Islet precursor cell (in vitro differentiated cells): ENCODE data around the gene NIPBL.
"Not testable (repeated sequence)": the region's sequence is repeated elsewhere in the genome, so short reads cannot be mapped to it uniquely, and the experiment has no call there.

ENCODE experiments used
- DNase-seq: peaks from one replicate; pipeline ENCODE4 v3.0.0-alpha.2; 2018

Gene NIPBL

GRCh38 chr5:36902353-36902752 lies 25.8 kb downstream of the NIPBL start:
- DNase-seq: no peak

DNA sequence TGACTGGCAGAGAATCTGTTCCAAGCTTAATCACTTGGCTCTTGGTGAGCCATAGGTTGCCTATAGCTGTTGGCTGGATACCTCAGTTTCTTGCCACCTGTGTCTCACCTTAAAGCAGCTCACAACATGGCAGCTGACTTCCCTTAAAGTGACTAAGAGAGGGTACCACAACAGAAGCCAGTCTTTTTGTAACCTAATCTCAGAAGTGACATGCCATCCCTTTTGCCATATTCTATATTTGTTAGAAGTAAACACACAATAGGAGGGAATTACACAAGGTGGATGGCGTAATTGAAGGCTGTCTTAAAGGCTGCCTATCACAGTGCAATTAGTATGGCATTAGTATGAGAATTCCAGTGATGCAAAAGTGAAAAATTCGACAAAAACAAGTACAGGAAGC lies 28.1 kb downstream of the NIPBL start:
- no peak for DNase-seq

- DNase-seq: no peak
Measured at GRCh38 chr5:36908544-36909260, 32.1 kb downstream of the NIPBL start.

DNA sequence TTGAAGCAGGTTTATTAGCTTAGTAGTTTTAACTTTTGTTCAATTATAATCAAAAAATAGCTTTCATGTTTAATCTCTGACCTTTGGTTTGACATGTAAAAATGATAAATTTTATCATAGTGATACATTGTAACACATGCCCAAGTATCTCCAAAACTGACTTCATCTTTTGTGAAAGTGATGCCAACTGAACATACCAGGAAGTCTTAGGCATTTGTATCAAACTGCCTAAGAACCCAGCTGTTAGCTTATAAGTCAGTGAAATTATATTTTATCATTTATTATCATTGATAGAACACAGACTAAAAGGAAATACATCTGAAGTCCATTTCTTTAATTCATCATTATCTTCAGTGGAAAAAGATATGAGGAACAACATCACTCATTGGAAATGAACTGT lies 39.1 kb downstream of the NIPBL start:
- DNase-seq: no peak

DNA sequence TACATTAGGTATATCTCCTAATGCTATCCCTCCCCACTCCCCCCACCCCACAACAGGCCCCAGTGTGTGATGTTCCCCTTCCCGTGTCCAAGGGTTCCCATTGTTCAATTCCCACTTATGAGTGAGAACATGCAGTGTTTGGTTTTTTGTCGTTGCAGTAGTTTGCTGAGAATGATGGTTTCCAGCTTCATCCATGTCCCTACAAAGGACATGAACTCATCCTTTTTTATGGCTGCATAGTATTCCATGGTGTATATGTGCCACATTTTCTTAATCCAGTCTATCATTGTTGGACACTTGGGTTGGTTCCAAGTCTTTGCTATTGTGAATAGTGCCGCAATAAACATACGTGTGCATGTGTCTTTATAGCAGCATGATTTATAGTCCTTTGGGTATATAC lies 40.0 kb downstream of the NIPBL start:
- not testable (repeated sequence) for DNase-seq

DNA sequence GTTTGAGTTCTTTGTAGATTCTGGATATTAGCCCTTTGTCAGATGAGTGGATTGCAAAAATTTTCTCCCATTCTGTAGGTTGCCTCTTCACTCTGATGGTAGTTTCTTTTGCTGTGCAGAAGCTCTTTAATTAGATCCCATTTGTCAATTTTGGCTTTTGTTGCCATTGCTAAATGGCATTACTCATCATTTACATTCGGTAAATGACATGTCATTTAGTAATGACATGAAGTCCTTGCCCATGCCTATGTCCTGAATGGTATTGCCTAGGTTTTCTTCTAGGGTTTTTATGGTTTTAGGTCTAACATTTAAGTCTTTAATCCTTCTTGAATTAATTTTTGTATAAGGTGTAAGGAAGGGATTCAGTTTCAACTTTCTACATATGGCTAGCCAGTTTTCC lies 40.8 kb downstream of the NIPBL start:
- not testable (repeated sequence) for DNase-seq

GRCh38 chr5:36919238-36919637 lies 42.7 kb downstream of the NIPBL start:
- DNase-seq: no peak

DNA sequence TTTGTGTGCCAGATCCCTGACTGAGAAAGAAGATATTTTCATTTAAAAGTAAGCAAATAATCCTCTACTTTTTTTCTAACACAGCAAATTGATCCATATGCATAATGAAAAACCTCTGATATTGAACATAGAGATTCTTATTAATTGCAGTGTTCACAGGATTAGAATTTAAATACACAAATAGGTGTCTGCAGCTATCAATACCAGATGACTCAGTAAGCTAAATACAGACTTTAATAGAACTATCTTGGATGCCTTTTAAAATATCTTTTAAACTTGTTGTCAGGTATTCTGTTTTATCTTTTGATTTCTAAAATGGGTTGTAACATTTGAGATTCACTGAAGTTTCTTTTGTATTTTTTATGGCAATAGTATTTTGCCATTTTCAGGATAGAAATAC lies 43.1 kb downstream of the NIPBL start:
- DNase-seq: no peak

DNA sequence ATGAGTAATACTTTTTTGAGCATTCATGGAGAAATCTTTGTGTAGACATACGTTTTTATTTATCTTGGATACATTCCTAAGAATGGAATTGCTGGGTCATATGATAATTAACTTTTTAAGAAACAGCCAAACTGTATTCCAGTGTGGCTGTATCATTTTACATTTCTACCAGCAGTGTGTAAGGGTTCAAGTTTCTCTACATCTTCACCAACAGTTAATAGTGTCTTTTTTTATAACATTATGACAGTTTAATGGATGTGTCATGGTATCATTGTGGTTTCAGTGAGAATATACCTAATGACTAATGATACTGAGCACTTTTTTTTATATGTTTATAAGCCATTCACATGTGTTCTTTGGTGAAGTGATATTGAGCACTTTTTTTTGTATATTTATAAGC lies 52.4 kb downstream of the NIPBL start:
- no peak for DNase-seq

DNA sequence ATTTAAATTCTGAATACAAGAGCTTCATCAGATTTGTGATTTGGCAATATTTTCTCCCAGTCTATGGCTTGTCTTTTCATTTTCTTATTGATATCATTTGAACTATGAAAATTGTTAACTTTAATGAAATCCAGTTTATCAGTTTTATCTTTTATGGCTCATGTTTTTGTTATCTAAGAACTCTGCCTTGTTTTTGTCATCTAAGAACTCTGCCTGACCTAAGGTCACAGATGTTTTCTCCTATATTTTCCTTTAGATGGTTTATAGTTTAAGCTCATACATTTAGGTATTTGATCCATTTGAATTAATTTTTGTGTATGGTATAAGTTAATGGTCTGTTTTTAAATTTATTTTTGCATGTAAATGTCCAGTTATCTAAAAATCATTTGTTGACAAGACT lies 52.9 kb downstream of the NIPBL start:
- DNase-seq: no peak

DNA sequence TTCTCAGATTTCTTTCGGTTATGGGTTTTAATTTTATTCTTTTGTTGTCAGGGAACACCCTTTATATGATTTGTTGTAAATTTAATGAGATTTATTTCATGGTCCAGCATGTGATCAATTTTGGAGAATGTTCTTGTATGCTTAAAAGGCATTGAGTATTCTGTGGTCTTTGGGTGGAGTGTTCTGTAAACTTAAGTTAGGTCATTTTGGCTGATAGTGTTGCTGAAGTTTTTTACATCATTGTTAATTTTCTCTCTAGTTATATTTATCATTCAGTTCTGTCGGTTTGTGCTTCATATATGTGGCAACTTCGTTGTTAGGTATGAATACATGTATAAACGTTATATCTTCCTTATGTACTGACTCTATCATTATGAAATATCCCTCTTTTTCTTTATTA lies 55.5 kb downstream of the NIPBL start:
- no peak for DNase-seq

GRCh38 chr5:36932699-36933098 lies 56.1 kb downstream of the NIPBL start:
- no peak for DNase-seq

GRCh38 chr5:36934740-36935356 lies 58.3 kb downstream of the NIPBL start:
- no peak for DNase-seq

DNA sequence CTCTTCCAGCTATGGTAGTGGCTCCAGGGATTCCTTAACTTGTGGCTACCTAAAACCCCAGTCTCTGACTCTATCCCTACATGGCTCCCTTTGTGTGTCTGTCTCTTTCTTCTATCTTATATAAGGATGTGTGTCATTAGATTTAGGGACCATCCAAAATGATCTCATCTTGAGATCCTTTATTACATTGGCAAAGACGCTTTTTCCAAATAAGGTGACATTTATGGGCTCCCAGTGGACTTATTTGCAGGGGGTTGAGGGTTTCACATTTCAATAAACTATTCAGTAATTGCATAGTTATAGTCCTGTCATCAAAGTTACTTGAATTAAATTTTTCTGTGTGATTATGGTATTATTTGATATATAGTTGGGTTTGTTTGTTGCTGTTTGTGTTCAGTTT lies 59.2 kb downstream of the NIPBL start:
- no peak for DNase-seq

GRCh38 chr5:36936309-36936708 lies 59.7 kb downstream of the NIPBL start:
- no peak for DNase-seq

DNA sequence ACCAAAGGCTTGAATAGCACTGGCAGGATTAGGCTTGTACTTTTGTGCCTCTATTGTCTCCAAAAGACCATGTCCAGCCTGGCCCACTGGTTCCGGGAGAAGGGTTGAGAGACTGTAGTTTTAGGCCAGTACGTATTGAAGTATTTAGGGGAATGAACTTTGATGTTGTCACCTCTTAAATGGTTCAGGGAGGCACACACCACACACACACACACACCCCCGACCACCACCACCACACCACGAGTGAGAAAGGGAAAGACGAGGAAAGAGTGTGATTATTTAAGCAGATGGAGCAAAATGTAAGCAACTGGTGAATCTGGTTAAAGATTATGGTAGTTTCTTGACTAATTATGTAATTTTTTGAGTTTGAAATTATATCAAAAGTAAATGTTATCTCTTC lies 61.6 kb downstream of the NIPBL start:
- no peak for DNase-seq

GRCh38 chr5:36939969-36940858 lies 63.6 kb downstream of the NIPBL start:
- DNase-seq: no peak

DNA sequence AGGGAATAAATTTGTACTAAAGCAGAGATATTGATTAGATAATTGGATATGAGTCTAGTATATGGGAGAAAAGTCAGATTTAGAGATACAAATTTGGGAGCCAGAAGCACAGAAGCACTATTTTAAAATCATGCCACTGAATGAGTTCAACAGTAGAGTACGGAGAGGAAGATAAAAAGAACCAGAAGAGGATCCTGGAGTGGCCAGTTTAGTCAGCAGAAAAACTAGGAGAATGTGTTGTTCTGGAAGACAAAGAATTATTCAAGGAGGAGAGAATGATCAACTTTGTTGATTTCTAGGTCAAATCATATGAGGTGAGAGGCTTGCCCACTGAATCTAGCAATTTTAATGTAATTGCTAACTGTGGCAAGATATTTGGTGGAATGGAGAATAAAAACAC lies 67.0 kb downstream of the NIPBL start:
- DNase-seq: no peak

DNA sequence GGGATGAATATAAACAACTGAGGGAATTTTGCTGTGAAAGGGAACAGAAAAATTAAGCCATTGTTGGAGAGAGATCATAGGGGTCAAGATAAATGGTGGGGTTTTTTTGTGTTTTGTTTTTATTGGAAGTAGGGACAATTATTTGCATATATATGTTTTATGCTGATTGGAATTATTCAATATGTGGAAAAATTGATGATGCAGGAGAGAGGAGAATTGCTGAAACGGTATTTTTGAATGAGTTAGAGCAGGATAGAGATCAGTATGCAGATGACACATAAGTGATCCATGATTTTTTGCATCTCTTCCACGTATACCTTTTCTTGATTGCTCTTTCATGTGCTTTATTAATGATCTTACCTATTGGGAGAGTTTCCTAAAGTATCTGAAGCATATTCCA lies 67.5 kb downstream of the NIPBL start:
- no peak for DNase-seq

DNA sequence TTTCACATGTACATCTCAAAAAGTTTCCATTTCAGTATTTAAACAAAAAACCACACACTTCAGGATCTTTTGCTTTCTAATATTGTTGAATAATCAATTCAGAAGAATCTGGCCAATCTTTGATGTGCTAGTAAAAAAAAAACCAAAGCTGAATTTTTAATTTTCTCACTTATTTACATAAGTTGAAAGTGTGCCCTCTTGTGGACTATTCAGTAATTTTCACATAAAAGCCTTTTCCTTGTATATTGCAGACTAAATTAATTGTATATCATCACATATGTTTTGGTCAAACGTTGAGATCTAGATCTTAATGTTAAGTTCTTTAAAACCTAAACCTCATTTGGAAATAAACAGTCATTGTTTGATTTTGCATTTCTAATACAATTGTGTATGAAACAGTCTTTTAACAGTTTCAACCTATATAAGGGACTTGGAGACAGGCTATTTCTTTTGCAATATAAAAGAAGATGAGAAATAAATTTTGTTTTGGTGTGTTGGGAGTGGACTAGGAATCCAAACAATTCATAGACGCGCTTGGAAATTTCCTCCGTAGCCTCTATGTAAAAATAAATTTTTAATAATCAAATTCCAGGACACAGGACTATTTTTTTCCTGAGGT lies 68.1 kb downstream of the NIPBL start:
- no peak for DNase-seq

- DNase-seq: no peak
Measured at GRCh38 chr5:36945687-36946086, 69.1 kb downstream of the NIPBL start.

DNA sequence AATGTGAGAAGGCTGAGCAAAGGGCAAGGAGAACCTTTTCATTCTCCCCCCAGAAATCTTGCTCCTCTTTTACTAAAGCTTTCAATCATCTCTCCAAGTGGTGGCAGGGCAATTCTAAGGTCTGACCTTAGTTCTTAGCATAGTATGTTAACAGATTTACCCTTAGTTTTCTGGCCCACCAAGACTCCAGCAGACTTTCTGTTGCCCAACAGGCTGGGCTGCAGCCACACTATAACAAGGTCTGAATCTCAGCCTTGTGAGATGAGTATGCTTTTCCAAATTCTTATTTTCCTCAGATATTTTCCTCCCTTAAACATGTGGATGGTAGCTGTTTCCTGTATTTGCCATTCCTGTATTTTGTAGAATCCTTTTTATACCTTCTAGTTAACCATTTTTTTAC lies 69.5 kb downstream of the NIPBL start:
- DNase-seq: no peak

DNA sequence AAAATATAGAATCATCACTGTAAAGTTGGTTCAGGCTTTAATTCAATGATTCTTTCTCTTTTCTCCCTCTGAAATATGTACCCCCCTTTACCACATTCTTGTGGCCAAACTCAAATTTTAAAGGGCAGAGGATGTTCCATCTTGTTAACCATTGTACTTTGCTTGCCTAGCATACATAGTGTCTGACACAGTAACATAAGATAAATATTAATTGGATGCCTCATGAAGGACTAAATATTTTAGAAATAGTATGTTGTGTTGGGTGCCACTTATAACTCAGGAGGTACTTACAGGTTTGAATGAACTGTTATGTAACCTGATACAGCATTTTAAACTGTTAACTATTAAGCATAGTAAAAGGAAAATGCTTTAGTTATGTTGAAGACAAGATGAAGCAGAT lies 71.5 kb downstream of the NIPBL start:
- DNase-seq: no peak

- no peak for DNase-seq
Measured at GRCh38 chr5:36948650-36949049, 72.1 kb downstream of the NIPBL start.
